ENCODE results near the gene CAPN11.

- TF ChIP-seq HMG20B (CRISPR knock-in tag; IDR thresholded peaks at IDR 0.05) (no peak), ZNF561 (CRISPR knock-in tag; conservative IDR thresholded peaks at IDR 0.05) (no peak), NFYB (IDR thresholded peaks at IDR 0.05; ENCODE audit: extremely low read depth, insufficient read length) (no peak), EZH2 (IDR thresholded peaks at IDR 0.05; ENCODE audit: borderline replicate concordance, low read depth, low read length) (no peak), ERF (CRISPR knock-in tag; IDR thresholded peaks at IDR 0.05) (no peak), CEBPB (tag; IDR thresholded peaks at IDR 0.05) (no peak), ZNF146 (CRISPR knock-in tag; IDR thresholded peaks at IDR 0.05; ENCODE audit: unreplicated experiment) (no peak), ZBTB8A (IDR thresholded peaks at IDR 0.05; ENCODE audit: partially characterized antibody) (no peak), POLR2A (conservative IDR thresholded peaks at IDR 0.05) (no peak)
- TF ChIP-seq, protein P1, sequence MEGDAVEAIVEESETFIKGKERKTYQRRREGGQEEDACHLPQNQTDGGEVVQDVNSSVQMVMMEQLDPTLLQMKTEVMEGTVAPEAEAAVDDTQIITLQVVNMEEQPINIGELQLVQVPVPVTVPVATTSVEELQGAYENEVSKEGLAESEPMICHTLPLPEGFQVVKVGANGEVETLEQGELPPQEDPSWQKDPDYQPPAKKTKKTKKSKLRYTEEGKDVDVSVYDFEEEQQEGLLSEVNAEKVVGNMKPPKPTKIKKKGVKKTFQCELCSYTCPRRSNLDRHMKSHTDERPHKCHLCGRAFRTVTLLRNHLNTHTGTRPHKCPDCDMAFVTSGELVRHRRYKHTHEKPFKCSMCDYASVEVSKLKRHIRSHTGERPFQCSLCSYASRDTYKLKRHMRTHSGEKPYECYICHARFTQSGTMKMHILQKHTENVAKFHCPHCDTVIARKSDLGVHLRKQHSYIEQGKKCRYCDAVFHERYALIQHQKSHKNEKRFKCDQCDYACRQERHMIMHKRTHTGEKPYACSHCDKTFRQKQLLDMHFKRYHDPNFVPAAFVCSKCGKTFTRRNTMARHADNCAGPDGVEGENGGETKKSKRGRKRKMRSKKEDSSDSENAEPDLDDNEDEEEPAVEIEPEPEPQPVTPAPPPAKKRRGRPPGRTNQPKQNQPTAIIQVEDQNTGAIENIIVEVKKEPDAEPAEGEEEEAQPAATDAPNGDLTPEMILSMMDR (IDR thresholded peaks at IDR 0.05 in 2 of 3, conservative IDR thresholded peaks at IDR 0.05 in 1 of 3; ENCODE audit: insufficient read depth in 2 of 3, low read depth in 1 of 3, low read length in 3 of 3), result no peak
- TF ChIP-seq, protein P2, sequence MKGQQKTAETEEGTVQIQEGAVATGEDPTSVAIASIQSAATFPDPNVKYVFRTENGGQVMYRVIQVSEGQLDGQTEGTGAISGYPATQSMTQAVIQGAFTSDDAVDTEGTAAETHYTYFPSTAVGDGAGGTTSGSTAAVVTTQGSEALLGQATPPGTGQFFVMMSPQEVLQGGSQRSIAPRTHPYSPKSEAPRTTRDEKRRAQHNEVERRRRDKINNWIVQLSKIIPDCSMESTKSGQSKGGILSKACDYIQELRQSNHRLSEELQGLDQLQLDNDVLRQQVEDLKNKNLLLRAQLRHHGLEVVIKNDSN (CRISPR knock-in tag; IDR thresholded peaks at IDR 0.05), result no peak
These were observed 58.9 kb downstream of the CAPN11 start for GRCh38 chr6:44217332-44218143.

Data from K562 (cell line).